ENCODE measurements around the gene SF1.

The SF1 gene

DNA sequence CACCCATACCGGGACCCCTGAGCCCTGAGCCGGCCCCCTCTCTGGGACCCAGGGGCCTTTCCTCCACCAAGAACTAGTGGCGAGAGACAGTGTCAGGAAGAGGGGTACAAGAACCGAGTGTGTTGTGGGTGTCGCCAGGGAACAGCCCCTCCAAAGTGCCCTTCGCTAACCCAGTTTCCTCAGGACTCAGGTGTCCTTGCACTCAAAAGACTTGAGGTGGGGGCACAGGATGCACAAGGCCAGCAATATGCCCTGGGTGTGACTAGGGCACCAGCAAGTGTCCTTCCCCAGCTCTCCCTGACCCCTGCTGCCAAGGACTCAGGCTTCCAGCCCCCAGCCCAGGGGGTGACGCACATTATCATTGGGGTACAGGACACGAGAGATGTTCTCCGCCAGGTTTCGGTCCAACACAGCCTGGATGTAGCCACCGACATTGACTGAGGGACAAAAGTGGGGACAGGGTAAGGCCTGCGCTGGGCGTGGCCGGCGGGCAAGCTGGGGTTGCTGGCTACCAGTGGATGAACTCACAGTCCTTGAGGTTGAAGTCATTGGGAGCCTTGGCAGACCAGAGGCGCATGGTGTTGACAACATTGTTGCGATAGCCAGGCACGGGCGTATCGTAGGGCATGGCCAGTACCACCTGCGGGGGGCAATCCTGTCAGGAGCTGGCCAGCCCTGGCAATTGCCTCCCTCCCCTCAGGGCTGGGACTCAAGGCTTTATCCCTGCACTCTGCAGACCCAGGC lies 23.3 kb downstream of the SF1 start:
- no peak for FAIRE-seq
- no peak for TF ChIP-seq POLR2A (IDR thresholded peaks at IDR 0.05; ENCODE audit: low read depth, low read length)
- no peak for DNase-seq (ENCODE audit: insufficient read length, low spot score)

GRCh38 chr11:64754124-64754918 lies 24.0 kb downstream of the SF1 start:
- DNase-seq (ENCODE audit: insufficient read length, low spot score) (no peak), FAIRE-seq (no peak)
- TF ChIP-seq POLR2A (IDR thresholded peaks at IDR 0.05; ENCODE audit: low read depth, low read length), result no peak

- no peak for TF ChIP-seq POLR2A (IDR thresholded peaks at IDR 0.05; ENCODE audit: low read depth, low read length)
- DNase-seq (ENCODE audit: insufficient read length, low spot score) (no peak), FAIRE-seq (no peak)
These were observed 24.8 kb downstream of the SF1 start for GRCh38 chr11:64753380-64754123.

DNA sequence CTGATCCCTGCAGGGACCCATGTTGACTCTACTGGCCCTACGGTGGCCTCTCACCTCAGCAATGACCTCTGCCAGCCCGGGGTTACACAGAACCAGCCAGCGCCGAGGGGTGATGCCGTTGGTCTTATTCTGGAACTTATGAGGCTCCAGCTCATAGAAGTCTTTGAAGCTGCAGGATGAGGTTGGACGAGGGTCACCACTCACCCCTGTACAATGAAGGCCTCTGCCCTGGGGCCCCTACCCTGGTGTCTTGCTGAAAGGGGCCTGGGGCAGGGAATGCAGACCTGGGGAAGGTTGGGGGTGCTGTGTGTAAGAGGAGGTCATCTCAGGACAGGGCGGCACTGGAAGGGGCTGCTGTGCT lies 25.3 kb downstream of the SF1 start:
- no peak for FAIRE-seq
- DNase-seq (ENCODE audit: insufficient read length, low spot score), result no peak
- no peak for TF ChIP-seq POLR2A (IDR thresholded peaks at IDR 0.05; ENCODE audit: low read depth, low read length)

DNA sequence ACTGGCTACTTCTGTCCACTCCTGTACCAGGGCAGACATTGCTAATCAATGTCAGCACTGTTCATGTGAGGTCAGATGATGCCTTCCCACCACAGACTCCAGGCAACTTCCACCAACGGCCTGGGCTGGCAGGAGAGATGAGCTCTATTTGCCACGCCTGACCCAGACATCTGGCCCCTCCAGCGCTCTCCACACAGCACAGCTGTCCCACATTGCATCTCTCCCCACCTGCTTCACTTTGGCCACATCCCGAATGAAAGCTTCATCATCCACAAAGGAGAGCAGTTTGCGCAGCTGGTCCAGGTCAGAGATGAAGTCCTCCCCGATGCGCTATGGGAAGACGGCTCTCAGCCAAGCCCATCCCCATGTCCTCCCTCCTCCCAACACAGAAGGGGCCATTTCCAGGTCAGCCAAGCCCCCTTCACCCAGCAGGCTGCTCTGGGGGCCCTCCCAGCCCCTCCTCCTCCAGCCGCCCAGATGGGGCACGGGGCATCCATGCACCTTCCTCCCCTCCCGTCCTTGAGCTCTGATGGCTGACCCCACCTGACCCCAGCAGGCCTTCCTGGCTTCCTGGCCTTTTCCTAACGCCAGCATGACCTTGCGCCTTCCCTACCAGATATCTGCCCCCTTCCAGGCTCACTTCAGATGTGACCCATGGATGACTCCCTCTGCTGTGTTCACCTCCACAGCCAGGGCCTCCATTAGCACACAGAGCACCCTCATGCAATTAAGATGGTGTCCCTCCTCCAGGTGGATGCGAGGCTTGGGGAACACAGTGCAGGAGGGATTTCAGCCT lies 26.0 kb downstream of the SF1 start:
- FAIRE-seq (no peak), DNase-seq (ENCODE audit: insufficient read length, low spot score) (no peak)
- no peak for TF ChIP-seq POLR2A (IDR thresholded peaks at IDR 0.05; ENCODE audit: low read depth, low read length)

- DNase-seq (ENCODE audit: insufficient read length, low spot score), result no peak
- no peak for TF ChIP-seq POLR2A (IDR thresholded peaks at IDR 0.05; ENCODE audit: low read depth, low read length)
- FAIRE-seq, result no peak
These were observed 26.8 kb downstream of the SF1 start for GRCh38 chr11:64751580-64751979.

DNA sequence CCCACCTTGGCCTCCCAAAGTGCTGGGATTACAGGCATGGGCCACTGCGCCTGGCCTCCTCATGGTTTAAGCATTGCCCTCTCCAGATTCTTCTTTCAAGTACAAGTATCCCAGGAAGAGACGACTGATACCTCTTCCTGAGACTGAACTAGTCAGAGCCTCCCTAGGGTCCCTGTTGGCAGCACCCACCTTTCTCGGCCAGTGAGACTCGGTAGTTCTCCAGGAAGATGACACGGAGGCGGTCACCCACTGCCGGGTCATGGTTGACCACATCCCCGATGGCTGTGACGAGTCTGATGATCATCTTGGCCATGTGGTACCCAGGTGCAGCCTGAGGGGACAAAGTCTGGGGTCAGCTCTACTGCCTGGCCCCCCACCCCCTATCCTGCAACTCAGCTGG lies 27.2 kb downstream of the SF1 start:
- no peak for DNase-seq (ENCODE audit: insufficient read length, low spot score)
- no peak for TF ChIP-seq POLR2A (IDR thresholded peaks at IDR 0.05; ENCODE audit: low read depth, low read length)
- no peak for FAIRE-seq

- FAIRE-seq (no peak), DNase-seq (ENCODE audit: insufficient read length, low spot score) (no peak)
- no peak for TF ChIP-seq POLR2A (IDR thresholded peaks at IDR 0.05; ENCODE audit: low read depth, low read length)
These were observed 27.8 kb downstream of the SF1 start for GRCh38 chr11:64750361-64751054.

- TF ChIP-seq POLR2A (IDR thresholded peaks at IDR 0.05; ENCODE audit: low read depth, low read length), result no peak
- FAIRE-seq (no peak), DNase-seq (ENCODE audit: insufficient read length, low spot score) (no peak)
These were observed 30.2 kb downstream of the SF1 start for GRCh38 chr11:64747961-64748665.

GRCh38 chr11:64746486-64746885 lies 31.9 kb downstream of the SF1 start:
- FAIRE-seq (no peak), DNase-seq (ENCODE audit: insufficient read length, low spot score) (no peak)
- no peak for TF ChIP-seq POLR2A (IDR thresholded peaks at IDR 0.05; ENCODE audit: low read depth, low read length)

GRCh38 chr11:64745521-64746328 lies 32.6 kb downstream of the SF1 start:
- DNase-seq (ENCODE audit: insufficient read length, low spot score) (peak; percentile 93), FAIRE-seq (no peak)
- TF ChIP-seq POLR2A (IDR thresholded peaks at IDR 0.05; ENCODE audit: low read depth, low read length), result no peak

DNA sequence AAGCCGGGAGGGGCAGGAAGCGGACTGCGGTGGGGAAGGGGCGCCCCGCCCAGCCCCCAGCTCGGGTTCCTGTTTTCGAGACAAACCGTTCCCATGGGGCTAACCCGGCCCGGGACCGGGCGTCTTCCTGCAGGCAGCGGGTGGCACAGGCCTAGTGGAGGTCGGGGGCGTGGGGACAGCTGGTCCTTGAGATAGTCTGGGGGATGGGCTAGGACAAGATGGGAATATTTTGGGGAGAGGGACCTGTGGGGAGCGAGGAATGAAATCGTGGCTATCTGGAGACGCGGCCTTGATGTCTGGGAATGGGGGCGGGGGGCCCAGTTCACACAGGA lies 33.2 kb downstream of the SF1 start:
- no peak for TF ChIP-seq POLR2A (IDR thresholded peaks at IDR 0.05; ENCODE audit: low read depth, low read length)
- FAIRE-seq (no peak), DNase-seq (ENCODE audit: insufficient read length, low spot score) (no peak)
